Stimulated activated CD8-positive, alpha-beta memory T cell treated with anti-CD3 and anti-CD28 coated beads, Interleukin-2, amount 100 ng/mL, for 48 hours (primary cell): ENCODE results near the gene PLA2G5.

Experiments used
- DNase-seq, 2 donors: peaks; one replicate each; pipeline ENCODE4 v3.0.0-alpha.2; 2020; ENCODE audit warnings: low read depth in 2 of 2

PLA2G5 gene

DNA sequence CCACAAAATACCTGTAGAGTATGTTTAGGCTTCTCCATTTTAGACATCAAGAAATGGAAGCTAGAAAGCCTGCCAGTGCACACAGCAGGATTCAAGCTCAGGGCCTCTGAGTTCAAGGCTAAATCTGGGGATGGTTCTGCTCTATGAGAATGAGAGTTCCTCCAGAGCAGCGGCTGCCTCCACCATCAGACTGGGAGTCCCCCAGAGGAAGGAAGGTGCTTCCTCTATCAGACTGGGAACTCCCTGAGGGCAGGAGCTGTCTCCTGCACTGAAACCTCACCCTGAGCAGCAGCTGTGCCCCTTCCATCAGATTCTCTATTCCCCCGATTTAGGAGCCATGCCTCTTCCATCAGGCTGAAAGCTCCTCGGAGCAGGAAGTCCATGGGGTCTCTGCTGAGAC lies 20.1 kb downstream of the PLA2G5 start:
- no peak for DNase-seq

GRCh38 chr1:20090641-20091040 lies 20.6 kb downstream of the PLA2G5 start:
- no peak for DNase-seq

- DNase-seq: no peak
Measured at GRCh38 chr1:20093303-20093702, 23.3 kb downstream of the PLA2G5 start.

- DNase-seq: no peak
Measured at GRCh38 chr1:20093940-20094391, 24.0 kb downstream of the PLA2G5 start.

- DNase-seq: no peak
Measured at GRCh38 chr1:20095564-20096434, 25.8 kb downstream of the PLA2G5 start.

GRCh38 chr1:20096840-20097447 lies 26.9 kb downstream of the PLA2G5 start:
- DNase-seq: no peak

- no peak for DNase-seq
Measured at GRCh38 chr1:20099533-20099932, 29.5 kb downstream of the PLA2G5 start.

DNA sequence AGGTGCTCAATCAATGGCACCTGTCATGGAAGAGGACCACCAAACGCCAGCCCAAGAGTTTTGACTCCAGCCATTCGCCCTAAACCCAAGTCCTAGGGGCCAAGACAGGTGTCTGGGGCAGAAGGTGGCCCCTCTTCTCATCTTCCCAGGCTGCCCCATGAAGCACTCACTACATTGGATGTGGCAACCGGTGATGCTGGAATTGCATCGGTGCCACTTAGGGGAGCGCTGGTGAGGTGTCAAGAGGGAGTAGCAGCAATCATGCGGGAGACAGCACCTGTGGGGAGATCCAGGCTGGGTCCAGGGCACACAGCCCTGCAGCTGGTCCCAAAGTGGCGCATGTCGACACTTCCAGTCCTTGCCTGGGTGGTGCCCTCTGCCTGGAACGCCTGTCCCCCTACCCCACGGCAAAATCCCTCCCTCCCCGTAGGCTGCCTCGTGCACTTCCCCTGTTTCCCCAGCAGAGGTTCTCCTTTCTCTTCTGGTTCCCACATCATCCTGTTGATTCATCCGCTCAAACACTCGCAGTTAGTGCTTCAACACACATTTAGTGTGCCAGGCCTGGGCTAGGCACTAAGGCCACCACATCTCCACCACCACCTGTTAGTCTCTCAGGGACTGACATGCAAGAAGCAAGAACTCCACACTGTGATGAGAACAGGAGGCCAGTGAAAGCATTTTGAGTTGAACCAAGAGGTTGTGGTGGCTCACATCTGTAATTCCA lies 30.8 kb downstream of the PLA2G5 start:
- no peak for DNase-seq

- no peak for DNase-seq
Measured at GRCh38 chr1:20102875-20103274, 32.9 kb downstream of the PLA2G5 start.

DNA sequence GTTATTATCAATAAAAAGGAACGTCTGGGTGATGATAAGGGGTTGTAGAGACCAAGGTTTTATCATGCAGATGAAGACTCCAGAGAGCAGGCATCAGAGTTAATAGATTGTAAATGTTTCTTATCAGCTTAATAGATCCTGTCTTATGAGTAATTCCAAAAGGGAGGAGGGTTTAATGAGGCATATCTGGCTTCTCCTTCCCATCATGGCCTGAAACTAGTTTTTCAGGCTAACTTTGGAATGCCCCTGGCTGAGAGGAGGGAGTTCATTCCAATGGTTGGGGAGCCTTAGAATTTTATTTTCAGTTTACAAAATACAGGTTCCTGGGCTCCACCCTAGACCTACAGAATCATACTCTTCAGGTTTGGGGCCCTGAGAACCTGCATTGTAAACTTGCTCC lies 35.9 kb downstream of the PLA2G5 start:
- DNase-seq: no peak

- no peak for DNase-seq
Measured at GRCh38 chr1:20107351-20107750, 37.4 kb downstream of the PLA2G5 start.

DNA sequence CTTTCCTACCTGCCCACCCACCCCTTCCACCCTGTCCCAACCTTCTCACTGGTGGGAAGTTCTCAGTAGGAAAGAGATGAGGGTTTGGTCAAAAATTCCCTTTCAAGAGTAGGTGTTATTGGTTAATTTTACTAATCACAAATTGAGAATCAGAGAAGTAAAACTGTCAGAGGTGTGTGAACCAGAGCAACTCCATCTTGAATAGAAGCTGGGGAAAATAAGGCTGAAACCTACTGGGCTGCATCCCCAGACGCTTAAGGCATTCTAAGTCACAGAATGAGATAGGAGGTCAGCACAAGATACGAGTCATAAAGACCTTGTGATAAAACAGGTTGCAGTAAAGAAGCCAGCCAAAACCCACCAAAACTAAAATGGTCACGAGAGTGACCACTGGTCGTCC lies 37.8 kb downstream of the PLA2G5 start:
- DNase-seq: no peak

DNA sequence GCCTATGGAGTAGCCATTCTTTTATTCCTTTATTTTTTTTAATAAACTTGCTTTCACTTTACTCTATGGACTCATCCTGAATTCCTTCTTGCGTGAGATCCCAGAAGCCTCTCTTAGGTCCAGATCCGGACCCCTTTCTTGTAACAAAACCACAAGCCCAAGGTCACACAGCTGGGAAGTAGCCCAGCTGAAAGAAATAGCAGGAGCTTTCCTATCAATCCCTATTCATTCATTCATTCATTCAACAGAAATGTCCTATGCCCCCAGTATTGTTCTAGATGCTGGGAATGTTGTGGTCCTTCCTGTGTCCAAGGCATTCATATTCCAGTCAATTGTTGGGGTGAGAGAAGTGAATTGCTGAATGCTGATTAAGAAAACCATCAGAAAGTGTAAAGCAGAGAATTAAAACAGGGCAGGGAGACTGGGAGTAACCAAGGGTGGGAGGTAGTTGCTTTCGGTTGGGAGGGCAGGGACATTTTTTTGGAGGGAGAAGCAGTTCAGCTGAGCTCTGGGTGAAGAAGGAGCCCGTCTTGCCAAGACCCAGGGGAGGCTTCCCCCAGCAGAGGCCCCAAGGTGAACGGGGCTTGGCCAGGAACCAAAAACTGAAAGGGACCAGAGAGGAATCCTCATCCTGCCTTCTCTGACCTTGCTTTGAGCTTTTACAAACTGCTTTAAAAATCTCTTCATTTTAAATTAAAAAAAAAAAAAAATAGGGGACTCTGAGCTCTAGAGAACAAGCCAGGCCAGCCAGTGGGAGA lies 38.6 kb downstream of the PLA2G5 start:
- no peak for DNase-seq

DNA sequence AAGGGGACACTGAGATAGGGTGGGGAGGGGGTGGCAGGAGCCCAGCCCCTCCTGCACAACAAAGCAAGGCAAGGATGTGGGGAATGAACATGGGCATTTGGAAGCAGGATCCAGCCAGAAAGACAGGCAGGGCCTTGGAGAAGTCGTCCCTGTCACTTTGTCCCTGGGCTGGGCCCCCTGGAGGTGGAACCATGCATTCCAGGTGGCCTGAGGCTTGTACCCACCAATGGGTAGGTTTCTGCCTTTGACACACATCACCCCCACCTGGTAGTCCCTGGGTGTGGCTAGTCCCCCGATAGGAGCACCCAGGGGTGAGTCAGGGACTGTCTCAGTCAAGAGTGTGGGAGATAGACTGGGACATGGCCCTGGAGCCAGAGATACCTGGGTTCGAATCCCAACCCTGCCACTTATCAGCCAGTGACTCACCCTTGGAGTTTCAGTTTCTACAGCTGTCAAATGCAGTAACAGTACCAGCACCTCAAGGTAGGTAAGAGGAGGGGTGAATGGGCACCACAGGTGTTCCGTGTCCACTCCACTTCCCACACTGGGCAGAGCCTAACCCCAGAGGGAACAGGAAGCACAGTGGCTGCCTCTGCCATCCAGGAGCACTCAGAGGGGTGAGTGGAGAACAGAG lies 39.3 kb downstream of the PLA2G5 start:
- no peak for DNase-seq

DNA sequence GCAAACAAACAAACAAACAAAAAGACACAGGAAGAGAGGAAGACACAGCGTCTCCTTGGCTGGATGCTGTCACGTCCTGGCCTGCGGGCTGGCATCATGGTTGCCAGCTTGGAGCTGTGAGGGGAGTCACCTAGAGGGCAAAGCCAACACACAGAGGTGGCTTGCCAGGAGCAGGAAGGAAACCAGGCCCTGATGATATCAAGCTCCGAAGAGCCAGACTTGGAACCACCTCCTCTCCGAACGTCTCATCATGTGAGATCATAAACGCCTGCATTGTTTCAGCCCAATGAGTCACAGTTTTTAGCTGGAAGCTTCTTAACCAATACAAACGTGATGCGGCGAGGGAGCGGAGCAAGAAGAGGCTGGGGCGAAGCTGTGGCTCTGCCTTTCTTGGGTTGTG lies 40.7 kb downstream of the PLA2G5 start:
- no peak for DNase-seq

- no peak for DNase-seq
Measured at GRCh38 chr1:20111452-20111851, 41.5 kb downstream of the PLA2G5 start.

DNA sequence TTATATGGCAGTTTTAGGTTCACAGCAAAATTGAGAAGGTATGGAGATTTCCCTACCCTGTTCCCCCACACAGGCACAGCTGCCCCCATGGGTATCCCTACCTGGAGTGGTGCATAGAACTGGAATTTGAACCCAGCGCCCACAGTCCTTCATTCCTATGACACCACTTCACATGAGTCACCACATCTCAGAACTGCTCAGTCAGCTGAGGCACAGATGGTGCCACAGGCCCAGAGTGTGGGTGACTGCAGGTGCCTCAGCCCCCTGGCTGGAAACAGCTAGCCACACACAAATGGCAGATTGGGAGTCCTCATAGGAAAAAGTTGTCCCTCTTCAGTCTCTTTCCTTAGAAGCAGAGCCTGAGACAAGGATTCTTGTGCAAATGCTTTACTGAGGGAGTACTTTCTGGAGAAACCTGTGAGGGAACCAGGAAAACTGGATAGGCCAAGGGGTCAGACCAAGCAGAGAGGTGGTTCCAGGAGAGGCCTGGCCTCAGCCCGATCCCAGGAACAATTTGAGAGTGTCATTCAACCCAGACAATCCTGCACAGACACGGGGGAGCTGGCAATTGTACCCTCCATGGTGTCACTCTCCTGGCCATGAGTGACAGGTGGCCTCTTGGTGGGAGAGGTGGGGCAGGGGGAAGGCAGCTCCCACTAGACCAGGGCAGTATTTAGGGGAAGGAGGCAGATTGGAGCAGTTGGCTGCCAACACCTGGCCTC lies 42.4 kb downstream of the PLA2G5 start:
- DNase-seq: no peak

GRCh38 chr1:20114021-20114648 lies 44.1 kb downstream of the PLA2G5 start:
- no peak for DNase-seq

DNA sequence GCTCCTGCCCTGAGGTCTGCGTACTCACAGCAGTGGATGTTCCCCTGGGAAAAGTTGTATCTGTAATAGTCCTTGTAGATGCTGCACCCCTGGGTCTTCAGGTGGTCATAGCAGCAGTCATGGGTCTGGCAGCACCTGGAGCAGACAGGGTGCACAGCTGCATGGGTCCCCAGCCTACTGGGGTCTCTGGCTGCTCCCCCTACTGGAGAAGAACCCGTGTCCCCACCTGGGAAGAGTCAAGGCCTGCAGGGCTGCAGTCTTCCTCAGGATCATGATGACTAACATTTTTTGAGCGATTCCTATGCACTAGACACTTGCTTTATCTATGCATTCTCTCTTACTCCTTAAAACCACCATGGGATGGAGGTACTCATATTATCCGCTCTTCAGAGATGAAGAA lies 45.5 kb downstream of the PLA2G5 start:
- no peak for DNase-seq

DNA sequence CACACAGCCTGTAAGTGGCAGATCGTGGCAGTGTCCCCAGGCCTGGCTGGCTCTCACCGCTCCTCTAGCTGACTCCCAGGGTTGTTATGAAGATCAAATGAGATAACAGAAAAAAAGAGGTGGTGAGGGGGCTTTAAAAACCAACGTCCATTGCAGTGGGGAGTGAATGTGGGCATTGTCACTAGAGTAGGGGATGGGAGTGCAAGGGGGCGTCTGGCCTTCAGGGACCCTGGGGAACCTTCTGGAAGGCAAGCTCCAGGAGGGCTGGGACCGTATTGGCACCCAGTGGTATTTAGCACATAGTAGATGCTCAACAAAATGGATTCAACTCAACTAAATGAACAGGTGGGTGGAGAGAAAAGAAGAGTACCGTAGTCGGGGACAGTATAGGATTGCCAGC lies 45.9 kb downstream of the PLA2G5 start:
- DNase-seq: no peak
